Fibroblast of lung (primary cell): Measurements from ENCODE around the gene DAPK3. TPM values are rescaled to one million over a fixed set of nuclear protein-coding genes. Genes with fewer than 3 reads are reported as not detected.

Source experiments
- DNase-seq, 2 donors: peaks; one replicate each; pipeline versions ENCODE4 v3.0.0 to v3.0.0-alpha.2; 2010; ENCODE audit warnings: low read depth in 2 of 2
- H2AFZ ChIP-seq: 2 replicates; pipeline ENCODE4 v1.5.1; 2012; ENCODE audit warnings: low read length, control low read depth, inconsistent platforms
- H3K27ac ChIP-seq: 2 replicates; pipeline ENCODE4 v1.5.1; 2011; ENCODE audit warnings: low read length, control low read depth; ENCODE audit not compliant: insufficient read depth
- H3K27me3 ChIP-seq: 2 replicates; pipeline ENCODE4 v1.5.1; 2011; ENCODE audit warnings: mild to moderate bottlenecking, low read length; ENCODE audit not compliant: control insufficient read depth, insufficient read depth
- H3K36me3 ChIP-seq: 2 replicates; pipeline ENCODE4 v1.5.1; 2011; ENCODE audit warnings: low read length; ENCODE audit not compliant: control insufficient read depth, insufficient read depth
- H3K4me1 ChIP-seq: 2 replicates; pipeline ENCODE4 v1.5.1; 2011; ENCODE audit warnings: low read length; ENCODE audit not compliant: control insufficient read depth, insufficient read depth; ENCODE audit errors: extremely low read depth
- H3K4me2 ChIP-seq: 2 replicates; pipeline ENCODE4 v1.5.1; 2011; ENCODE audit warnings: low read length, control low read depth; ENCODE audit not compliant: insufficient read depth; ENCODE audit errors: extremely low read depth
- H3K4me3 ChIP-seq, 4 experiments: fragments of 200-600 bp in 1 of 4; sonication (generic) in 1 of 4; replicated peaks in 1 of 4; 2 replicates each; pipeline ENCODE4 v1.5.1; 2011 to 2016; ENCODE audit warnings: low read length in 4 of 4, low read depth in 3 of 4, mild to moderate bottlenecking in 3 of 4, control low read depth in 2 of 4, inconsistent platforms in 1 of 4, mixed read lengths in 1 of 4; ENCODE audit not compliant: insufficient read depth in 1 of 4; ENCODE audit errors: control extremely low read depth in 1 of 4
- H3K79me2 ChIP-seq: 2 replicates; pipeline ENCODE4 v1.5.1; 2012; ENCODE audit warnings: mild to moderate bottlenecking, low read length, inconsistent platforms; ENCODE audit not compliant: control insufficient read depth, insufficient read depth
- H3K9ac ChIP-seq: 2 replicates; pipeline ENCODE4 v1.5.1; 2011; ENCODE audit warnings: mild to moderate bottlenecking, low read length, control low read depth; ENCODE audit not compliant: insufficient read depth
- H3K9me3 ChIP-seq: 2 replicates; pipeline ENCODE4 v1.5.1; 2012; ENCODE audit warnings: low read depth, low read length; ENCODE audit not compliant: control insufficient read depth, insufficient read depth
- H4K20me1 ChIP-seq: 2 replicates; pipeline ENCODE4 v1.5.1; 2011; ENCODE audit warnings: low read length; ENCODE audit not compliant: control insufficient read depth, insufficient read depth; ENCODE audit errors: extremely low read depth
- EZH2 ChIP-seq: IDR thresholded peaks from 2 replicates; pipeline ENCODE4 v1.5.1; 2012; ENCODE audit warnings: low read length, control low read depth, mild to moderate bottlenecking; ENCODE audit errors: missing control alignments
- polyA plus RNA-seq, 2 donors: library from polyadenylated mRNA; depleted of rRNA in 1 of 2; stranded (reverse) in 1 of 2; unstranded in 1 of 2; fragments of >200 nt; gene quantifications; 2 replicates each; pipeline ENCODE4 v1.2.1, GENCODE V29; 2011 to 2012; ENCODE audit warnings: missing spikeins in 1 of 2
- total RNA-seq: library from RNA; depleted of rRNA; stranded (reverse); fragments of >200 nt; gene quantifications from 2 replicates; pipeline ENCODE4 v1.2.1, GENCODE V29; 2014
- TF ChIP-seq, protein P1 (sequence below), 2 donors: IDR thresholded peaks in 1 of 2; conservative IDR thresholded peaks in 1 of 2; 1 replicate in 1 of 2; 2 replicates in 1 of 2; pipeline ENCODE4 v1.5.1; 2011 to 2012; ENCODE audit warnings: low read length in 2 of 2, control low read depth in 1 of 2, inconsistent platforms in 1 of 2, low read depth in 1 of 2, mild to moderate bottlenecking in 1 of 2

DAPK3 gene
- total and polyA plus RNA-seq, 2 donors (not counting 1 experiment from before 2014, with no cell fraction given), result 69.8 to 114 TPM

DNA sequence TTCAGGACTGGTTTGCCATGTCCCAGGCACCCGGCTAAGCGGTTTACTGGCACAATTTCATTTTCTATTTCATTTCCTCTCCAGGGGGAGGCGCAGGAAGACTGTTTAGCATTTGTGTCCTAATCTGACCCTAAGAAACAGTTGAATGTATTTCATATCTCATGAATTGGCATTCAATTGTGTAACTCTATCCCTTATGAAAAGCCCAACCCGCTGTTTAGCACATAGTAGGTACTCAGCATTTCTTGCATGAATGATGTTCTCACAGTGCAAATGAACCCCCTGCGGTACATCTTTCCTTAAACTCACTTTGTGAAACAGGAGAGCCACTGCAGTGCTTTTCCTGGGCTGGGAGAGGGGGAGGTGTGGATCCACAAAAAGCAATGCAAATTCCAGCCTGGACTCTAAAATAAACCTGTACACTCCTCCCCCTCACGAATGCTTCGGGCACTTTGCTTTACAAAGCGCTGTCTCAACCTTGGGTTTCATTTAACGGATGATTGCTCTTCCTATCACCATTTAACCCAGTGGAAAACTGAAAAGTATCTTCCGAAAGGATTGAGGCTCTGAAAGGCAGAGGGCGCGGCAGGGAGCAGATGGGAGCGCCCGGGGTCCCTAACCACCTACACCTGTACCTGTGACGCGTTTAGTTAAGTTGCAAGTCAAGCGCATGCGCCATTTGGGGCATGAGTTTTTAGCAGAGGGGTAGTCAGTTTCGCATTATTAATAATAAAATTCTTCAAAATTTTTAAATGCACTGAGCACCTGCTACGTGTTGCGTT lies 15.6 kb upstream of the DAPK3 start:
- DNase-seq, result peak; percentile 68 to 84
- H3K27ac ChIP-seq, result no peak overlapping the region

GRCh38 chr19:3985643-3986259 lies 14.9 kb upstream of the DAPK3 start:
- DNase-seq, result no peak
- Histone ChIP-seq H3K36me3 (peaks cover 35% of the 10 kb centered on the region), H3K4me3 (peak overlapping the region; percentile 82 to 99 (median 94)), H3K4me2 (peak overlapping the region; percentile 89), H3K79me2 (peaks cover 45% of the 10 kb centered on the region), H3K27ac (no peak overlapping the region), H3K4me1 (peaks cover 22% of the 10 kb centered on the region), H3K9me3 (no peaks in the 10 kb centered on the region), H4K20me1 (peaks cover 6% of the 10 kb centered on the region), H2AFZ (peak overlapping the region; percentile 54), H3K27me3 (no peaks in the 10 kb centered on the region), H3K9ac (no peak overlapping the region)
- TF ChIP-seq EZH2, result no peak

More for the DNA sequence above, 15.6 kb upstream of the DAPK3 start:
- peak overlapping the region; percentile 82 to 99 (median 94) for H3K4me3 ChIP-seq
- H4K20me1 ChIP-seq, result peaks cover 6% of the 10 kb centered on the region
- H3K4me2 ChIP-seq, result peak overlapping the region; percentile 89
- no peaks in the 10 kb centered on the region for H3K9me3 ChIP-seq
- no peak overlapping the region for H3K9ac ChIP-seq
- H3K27me3 ChIP-seq, result no peaks in the 10 kb centered on the region
- H3K4me1 ChIP-seq, result peaks cover 21% of the 10 kb centered on the region
- H3K79me2 ChIP-seq, result peaks cover 38% of the 10 kb centered on the region
- TF ChIP-seq EZH2, result no peak
- TF ChIP-seq, protein P1, sequence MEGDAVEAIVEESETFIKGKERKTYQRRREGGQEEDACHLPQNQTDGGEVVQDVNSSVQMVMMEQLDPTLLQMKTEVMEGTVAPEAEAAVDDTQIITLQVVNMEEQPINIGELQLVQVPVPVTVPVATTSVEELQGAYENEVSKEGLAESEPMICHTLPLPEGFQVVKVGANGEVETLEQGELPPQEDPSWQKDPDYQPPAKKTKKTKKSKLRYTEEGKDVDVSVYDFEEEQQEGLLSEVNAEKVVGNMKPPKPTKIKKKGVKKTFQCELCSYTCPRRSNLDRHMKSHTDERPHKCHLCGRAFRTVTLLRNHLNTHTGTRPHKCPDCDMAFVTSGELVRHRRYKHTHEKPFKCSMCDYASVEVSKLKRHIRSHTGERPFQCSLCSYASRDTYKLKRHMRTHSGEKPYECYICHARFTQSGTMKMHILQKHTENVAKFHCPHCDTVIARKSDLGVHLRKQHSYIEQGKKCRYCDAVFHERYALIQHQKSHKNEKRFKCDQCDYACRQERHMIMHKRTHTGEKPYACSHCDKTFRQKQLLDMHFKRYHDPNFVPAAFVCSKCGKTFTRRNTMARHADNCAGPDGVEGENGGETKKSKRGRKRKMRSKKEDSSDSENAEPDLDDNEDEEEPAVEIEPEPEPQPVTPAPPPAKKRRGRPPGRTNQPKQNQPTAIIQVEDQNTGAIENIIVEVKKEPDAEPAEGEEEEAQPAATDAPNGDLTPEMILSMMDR (conservative IDR thresholded peaks at IDR 0.05 in 1 of 2, IDR thresholded peaks at IDR 0.05 in 1 of 2; ENCODE audit: low read depth in 1 of 2, low read length in 2 of 2), result peak; percentile 36 to 60
- H2AFZ ChIP-seq, result peak overlapping the region; percentile 33
- H3K36me3 ChIP-seq, result peaks cover 28% of the 10 kb centered on the region

DNA sequence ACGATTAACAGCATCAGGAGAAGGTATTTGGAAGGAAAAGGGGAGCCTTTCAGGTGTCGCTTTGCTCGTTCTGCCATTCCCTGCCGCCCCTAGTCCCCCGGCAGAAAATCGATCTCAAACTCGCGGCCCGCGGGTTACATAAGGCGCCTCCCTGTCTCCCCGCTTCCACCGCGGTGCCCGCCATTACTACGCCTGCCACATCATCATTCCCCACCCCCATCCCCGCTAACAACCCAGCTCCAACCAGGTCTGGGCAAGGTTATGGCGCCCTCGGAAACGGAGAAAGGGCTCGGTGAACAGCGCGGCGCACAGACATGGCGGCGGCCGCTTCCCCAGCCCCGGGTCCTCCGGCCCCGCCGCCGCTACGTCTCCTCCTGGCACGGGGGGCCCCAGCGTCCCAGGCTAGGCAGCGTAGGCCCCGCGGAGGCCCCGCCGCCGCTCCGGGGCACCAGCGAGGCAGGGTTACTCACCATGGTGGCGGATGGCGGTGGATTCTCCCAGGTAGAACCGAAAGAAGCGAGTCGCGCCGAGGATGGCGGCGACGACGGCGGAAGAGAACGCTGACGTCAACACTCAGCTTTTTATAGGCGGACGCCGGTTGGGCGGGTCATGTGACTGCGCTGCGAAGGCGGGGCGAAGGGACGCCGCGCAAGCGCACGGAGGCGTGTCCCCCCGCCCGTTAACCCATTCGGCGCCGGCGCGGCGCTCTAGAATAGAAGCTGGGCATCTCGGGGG lies 14.2 kb upstream of the DAPK3 start, which contains the start of gene EEF2:
TSS of gene EEF2 (minus strand) at position 556 of the 735 bp plus-strand sequence. CDS start at position 473, 83 bp downstream.
- H2AFZ ChIP-seq, result peak within 1 kb of the TSS; percentile 54
- H3K9me3 ChIP-seq, result no peaks in the 10 kb centered on the region
- TF ChIP-seq EZH2, result no peak
- TF ChIP-seq, protein P1 (conservative IDR thresholded peaks at IDR 0.05 in 1 of 2, IDR thresholded peaks at IDR 0.05 in 1 of 2; ENCODE audit: low read depth in 1 of 2, low read length in 2 of 2), result no peak
- peaks cover 42% of the 10 kb centered on the region for H3K36me3 ChIP-seq
- H3K9ac ChIP-seq, result peak within 1 kb of the TSS; percentile 94
- peak; percentile 77 to 91 for DNase-seq
- H3K4me1 ChIP-seq, result peaks cover 22% of the 10 kb centered on the region
- peak within 1 kb of the TSS; percentile 82 to 99 (median 94) for H3K4me3 ChIP-seq
- H4K20me1 ChIP-seq, result peaks cover 7% of the 10 kb centered on the region
- H3K4me2 ChIP-seq, result peak within 1 kb of the TSS; percentile 89
- peak within 1 kb of the TSS; percentile 94 for H3K27ac ChIP-seq
- peaks cover 52% of the 10 kb centered on the region for H3K79me2 ChIP-seq
- no peaks in the 10 kb centered on the region for H3K27me3 ChIP-seq
